Measurements from ENCODE around the gene BLOC1S4. TPM values are rescaled to one million over a fixed set of nuclear protein-coding genes. Genes with fewer than 3 reads are reported as not detected.
A peak's percentile ranks its signal among the peaks of the same experiment; 100 is the strongest.

BLOC1S4 gene
- total RNA-seq, 1 donor from 2014 or later, result 22.5 TPM

- H3K27me3 Mint-ChIP-seq (ENCODE audit: unreplicated experiment), result peaks cover 9% of the 10 kb centered on the region
- DNase-seq, result no peak
- no peak overlapping the region for H3K27ac Mint-ChIP-seq (ENCODE audit: unreplicated experiment)
- peaks cover 20% of the 10 kb centered on the region for H3K4me1 Mint-ChIP-seq (ENCODE audit: low read depth, unreplicated experiment)
- no peaks in the 10 kb centered on the region for H3K36me3 Mint-ChIP-seq (ENCODE audit: unreplicated experiment)
- no peak overlapping the region for H3K4me3 Mint-ChIP-seq (ENCODE audit: unreplicated experiment)
- H3K9me3 Mint-ChIP-seq (ENCODE audit: unreplicated experiment), result peaks cover 18% of the 10 kb centered on the region
- TF ChIP-seq CTCF (IDR thresholded peaks at IDR 0.05; ENCODE audit: partially characterized antibody, unreplicated experiment), result no peak
Measured at GRCh38 chr4:6732441-6733357, 16.7 kb downstream of the BLOC1S4 start.

- DNase-seq, result no peak
- TF ChIP-seq CTCF (IDR thresholded peaks at IDR 0.05; ENCODE audit: partially characterized antibody, unreplicated experiment), result no peak
- H3K36me3 Mint-ChIP-seq (ENCODE audit: unreplicated experiment), result no peaks in the 10 kb centered on the region
- peaks cover 14% of the 10 kb centered on the region for H3K9me3 Mint-ChIP-seq (ENCODE audit: unreplicated experiment)
- peaks cover 16% of the 10 kb centered on the region for H3K4me1 Mint-ChIP-seq (ENCODE audit: low read depth, unreplicated experiment)
- H3K4me3 Mint-ChIP-seq (ENCODE audit: unreplicated experiment), result no peak overlapping the region
- peaks cover 9% of the 10 kb centered on the region for H3K27me3 Mint-ChIP-seq (ENCODE audit: unreplicated experiment)
- peak overlapping the region; percentile 1 for H3K27ac Mint-ChIP-seq (ENCODE audit: unreplicated experiment)
Measured at GRCh38 chr4:6733358-6734164, 17.6 kb downstream of the BLOC1S4 start.

GRCh38 chr4:6734165-6734786 is 18.3 kb downstream of the BLOC1S4 start:
- Mint-ChIP-seq H3K27ac (ENCODE audit: unreplicated experiment) (peak overlapping the region; percentile 52), H3K4me1 (ENCODE audit: low read depth, unreplicated experiment) (peaks cover 12% of the 10 kb centered on the region), H3K9me3 (ENCODE audit: unreplicated experiment) (peaks cover 12% of the 10 kb centered on the region), H3K27me3 (ENCODE audit: unreplicated experiment) (peaks cover 9% of the 10 kb centered on the region), H3K4me3 (ENCODE audit: unreplicated experiment) (no peak overlapping the region), H3K36me3 (ENCODE audit: unreplicated experiment) (no peaks in the 10 kb centered on the region)
- no peak for DNase-seq
- TF ChIP-seq CTCF (IDR thresholded peaks at IDR 0.05; ENCODE audit: partially characterized antibody, unreplicated experiment), result no peak

GRCh38 chr4:6739920-6740319 is 23.9 kb downstream of the BLOC1S4 start:
- H3K4me3 Mint-ChIP-seq (ENCODE audit: unreplicated experiment), result no peak overlapping the region
- no peaks in the 10 kb centered on the region for H3K27me3 Mint-ChIP-seq (ENCODE audit: unreplicated experiment)
- TF ChIP-seq CTCF (IDR thresholded peaks at IDR 0.05; ENCODE audit: partially characterized antibody, unreplicated experiment), result no peak
- H3K4me1 Mint-ChIP-seq (ENCODE audit: low read depth, unreplicated experiment), result no peaks in the 10 kb centered on the region
- no peak for DNase-seq
- H3K27ac Mint-ChIP-seq (ENCODE audit: unreplicated experiment), result no peak overlapping the region
- H3K36me3 Mint-ChIP-seq (ENCODE audit: unreplicated experiment), result no peaks in the 10 kb centered on the region
- H3K9me3 Mint-ChIP-seq (ENCODE audit: unreplicated experiment), result peaks cover 3% of the 10 kb centered on the region

Measured in glutamatergic neuron (in vitro differentiated cells).